GM19240 (cell line): ENCODE data around the gene PNPLA1.

Source experiments
- DNase-seq: peaks from one replicate; pipeline ENCODE4 v3.0.0; 2011; ENCODE audit warnings: low spot score; ENCODE audit not compliant: insufficient read length

Gene PNPLA1

DNA sequence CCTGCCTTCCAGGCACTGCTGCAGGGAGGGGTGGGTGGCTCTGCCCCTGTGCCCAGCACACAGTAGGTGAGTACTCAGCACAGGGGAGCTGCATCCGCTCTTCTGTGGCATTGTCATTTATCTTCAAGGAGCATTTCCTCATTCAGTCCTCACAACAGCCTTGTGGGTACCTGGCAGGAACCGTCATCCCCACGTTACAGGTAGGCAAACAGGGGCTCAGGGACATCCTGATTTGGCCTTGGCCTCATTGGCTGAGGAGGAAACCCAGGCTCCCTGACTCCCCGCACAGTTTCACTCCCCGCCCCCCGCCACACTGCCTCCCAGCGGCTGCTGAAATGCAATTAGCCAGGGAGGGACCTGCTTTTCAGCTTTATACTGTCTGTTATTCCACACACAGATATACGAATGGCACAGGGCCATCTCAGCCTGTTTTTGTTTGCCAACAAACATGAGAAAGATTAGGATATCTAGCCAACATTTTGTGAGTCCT is 24.2 kb upstream of the PNPLA1 start:
- DNase-seq: no peak

DNA sequence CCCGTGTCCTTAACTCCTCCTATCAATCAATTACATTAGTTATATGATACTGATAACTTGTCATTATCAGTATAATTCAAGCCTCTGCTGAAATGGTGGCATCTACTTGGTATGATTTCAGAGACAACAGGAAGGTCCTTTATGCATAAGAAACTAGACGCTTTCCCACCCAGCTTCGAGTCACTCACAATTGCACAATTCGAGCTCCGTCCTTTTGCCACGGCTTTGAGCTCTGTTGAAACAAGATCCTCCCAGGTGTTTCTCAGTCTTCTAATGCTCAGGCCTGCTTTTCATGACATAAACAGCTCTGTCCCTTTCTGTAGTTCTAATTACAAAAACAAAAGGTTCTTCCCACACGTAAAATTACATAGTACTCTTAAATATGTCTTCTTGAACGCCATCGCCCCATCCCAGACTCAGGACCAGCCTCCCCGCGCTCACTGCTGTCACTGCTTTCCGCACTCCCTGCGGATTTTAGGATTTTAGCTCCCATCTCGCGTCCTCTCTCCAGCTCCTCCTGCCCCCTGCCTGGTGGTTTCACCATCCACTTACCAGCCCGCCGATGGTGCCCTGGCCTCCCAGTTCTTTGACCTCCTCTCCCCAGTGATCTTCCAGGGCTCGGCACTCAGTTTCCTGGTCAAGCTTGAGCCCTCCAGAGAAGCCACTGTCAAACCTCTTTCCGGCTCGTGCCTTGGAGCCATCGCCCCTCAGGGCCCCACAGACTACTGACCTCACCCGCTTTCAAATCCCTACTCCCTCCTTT is 23.2 kb upstream of the PNPLA1 start:
- no peak for DNase-seq

DNA sequence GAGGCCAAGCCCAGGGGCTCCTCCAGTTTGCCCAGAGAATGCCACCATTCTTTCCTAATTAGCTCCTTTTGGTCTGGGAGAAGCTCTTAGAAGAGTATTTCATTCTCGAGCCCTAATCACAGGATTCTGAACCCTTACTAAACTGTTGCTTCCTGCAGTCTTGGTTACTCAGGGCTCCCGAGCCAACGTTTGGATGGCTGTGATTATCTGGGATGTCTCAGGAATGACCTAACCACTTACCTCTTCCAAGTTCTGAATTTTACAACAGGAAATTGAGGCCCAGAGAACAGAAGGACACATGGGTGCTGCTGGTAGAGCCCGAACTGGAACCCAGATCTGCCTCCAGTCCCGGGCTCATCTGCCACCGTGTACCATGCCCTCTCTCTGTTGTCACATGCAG is 22.2 kb upstream of the PNPLA1 start:
- DNase-seq: no peak

DNA sequence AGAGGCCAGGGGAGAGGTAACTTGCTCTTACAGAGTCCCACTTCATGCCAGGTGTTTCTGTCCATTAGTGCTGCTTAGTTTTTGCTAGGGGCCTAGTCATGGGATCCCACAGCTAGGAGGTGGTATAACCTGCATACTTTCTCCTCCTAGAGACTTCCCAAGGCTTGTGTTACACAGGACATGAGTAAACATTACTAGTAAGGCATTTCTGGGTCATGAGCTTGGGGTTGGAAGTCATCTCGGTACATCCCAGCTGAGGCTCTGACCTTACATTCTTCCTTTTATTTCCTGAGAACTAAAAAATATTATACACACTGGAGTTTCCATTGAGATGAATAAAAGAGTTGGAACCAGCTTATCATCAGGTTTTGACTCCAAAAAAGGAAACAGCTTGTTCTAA is 20.9 kb upstream of the PNPLA1 start:
- no peak for DNase-seq

DNA sequence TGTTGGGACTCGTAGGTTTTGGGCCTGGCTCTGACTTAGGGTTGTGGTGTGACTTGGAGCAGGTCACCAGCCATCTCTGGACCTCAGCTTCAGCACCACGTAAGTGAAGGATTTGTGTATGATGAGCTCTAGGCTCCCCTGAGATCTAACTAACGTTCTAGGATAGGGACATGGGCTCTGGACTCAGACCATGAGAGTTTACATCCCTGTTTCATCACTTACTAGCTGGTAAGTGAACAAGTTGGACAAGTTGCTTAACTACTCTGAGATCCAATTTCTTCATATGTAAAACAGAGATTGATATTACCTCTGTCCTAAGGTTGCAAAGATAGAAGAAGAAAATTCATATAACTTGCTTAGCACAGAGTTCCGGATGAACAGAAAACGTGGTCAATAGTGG is 20.3 kb upstream of the PNPLA1 start:
- DNase-seq: no peak

DNA sequence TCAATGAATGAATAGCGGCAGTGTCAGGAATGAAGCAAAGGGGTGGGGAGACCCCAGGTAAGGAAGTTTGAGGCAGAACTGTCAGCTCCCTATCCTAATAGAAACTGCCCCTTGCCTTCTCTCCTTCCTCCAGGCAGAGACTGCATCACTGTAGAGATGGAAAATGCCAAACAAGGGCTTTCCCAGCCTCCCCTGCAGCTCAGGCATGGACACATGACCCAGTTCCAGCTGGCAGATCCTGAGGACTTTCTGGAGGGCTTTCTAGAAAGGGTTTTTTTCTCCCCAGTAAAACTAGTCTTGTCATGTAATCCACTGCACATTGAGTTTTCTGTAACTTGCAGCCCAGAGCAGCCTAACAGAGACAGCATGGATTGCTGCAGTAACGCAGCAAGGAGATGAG is 17.9 kb upstream of the PNPLA1 start:
- no peak for DNase-seq

DNA sequence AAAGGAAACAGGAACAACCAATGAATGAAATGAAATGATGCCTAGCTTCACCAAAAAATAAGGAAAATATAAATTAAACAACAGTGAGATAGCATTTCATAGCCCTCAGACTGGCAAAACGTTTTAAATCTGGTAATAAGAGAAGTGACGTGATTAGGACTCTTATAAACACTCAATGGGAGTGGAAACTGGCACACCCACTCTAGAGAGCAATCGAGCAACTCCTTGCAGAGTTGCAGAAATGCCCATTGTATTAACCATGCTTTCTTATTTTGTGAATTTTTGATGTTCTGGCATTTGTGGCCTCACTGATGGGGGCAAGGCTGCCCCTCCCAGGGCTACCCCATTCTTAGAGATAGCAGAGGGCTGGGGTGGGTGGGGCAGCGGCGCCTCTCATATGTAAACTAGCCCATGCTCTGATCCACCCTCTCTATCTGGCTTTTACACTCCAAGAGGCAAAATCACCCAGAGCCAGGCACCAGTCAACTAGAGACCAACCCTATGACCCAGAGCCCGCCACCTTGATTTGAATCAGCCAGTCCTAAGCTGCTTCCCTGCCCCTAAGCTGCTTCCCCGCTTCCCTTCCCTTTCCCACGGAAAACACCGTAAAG is 6.4 kb upstream of the PNPLA1 start:
- no peak for DNase-seq

DNA sequence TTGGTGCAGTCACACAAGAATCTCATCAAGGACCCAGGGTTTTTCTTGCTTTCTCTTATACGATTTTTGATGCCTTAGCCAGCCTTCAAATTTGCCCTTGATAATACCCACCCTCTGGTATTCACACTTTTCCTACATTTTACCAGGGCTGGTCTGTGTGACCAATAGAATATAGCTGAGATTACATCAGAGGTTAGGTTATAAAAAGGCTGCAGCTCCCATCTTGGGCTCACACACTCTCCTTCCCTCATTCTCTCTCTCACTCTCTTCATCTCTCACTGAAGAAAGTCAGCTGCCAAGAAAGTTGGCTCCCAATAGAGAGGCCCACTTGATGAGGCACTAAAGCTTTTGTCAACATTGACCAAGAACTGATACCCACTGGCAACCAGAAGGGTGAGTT is 4.1 kb upstream of the PNPLA1 start:
- DNase-seq: no peak

DNA sequence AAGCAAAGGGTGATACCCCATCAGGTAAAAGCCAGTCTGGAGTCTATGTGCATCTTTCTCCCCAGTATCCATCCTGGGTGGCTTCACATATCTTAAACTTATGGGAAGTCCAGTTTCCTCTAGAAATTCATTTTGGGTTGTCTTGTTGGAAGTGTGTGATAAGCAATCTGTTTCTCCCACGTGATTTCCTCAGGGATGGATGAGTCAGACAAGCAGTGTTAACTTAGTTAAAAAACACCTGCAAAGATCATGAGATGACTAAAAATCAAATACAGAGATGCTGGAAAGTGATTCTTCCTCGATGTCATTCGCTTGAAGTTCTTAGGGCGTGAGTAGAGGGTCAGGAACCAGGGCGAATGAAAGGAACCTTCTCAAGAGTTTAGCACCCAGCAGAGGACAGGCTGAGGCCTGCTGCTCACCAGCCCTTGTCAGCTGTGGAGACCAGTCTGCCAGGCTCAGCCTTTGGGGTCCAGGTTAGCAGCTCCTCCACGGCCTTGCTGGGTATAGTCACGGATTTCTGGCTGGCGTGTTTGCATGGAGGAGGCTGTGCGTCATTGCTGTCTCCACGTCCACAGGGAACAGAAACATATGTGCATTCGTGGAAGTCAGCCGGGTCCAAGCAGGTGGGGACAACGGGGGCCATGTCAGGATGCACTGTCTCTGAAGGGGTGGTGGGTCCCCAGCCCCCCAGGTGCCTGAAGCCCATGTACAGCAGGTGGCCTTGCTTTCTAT is 2.8 kb upstream of the PNPLA1 start:
- no peak for DNase-seq

DNA sequence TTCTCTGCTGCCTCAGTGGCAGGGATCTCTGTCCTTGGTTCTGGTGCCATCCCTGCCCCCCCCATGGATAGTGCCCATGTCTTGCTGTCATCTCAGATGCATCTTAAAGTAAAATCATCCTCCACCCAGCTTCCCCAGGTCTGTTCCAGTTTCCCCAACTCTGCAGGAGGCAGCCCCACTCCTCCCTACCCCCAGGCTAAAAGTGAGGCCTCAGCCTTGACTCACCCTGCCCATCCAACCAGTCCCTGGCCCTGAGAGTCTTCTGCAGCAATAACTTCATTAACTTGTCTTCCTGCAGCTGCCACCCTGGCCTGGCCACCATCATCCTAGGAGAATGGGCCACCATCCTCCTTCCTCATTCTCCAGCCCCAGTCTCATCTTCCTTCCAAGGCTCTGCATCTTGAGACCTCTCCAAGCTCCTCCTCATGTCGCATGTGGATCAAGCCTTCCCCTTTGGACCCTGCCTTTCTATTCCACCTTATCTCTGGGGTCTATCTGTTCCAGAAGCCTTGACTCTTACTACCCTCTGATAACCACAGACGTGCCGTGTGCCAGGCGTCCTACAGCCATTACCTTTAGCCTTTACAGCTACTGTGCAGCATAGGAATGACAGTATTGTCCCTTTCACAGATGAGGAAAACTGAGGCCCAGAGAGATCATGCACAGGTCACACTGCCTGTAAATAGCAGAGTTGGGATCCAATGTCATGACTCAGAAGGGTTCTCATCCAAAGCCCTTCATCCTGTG is 2.0 kb upstream of the PNPLA1 start:
- no peak for DNase-seq

DNA sequence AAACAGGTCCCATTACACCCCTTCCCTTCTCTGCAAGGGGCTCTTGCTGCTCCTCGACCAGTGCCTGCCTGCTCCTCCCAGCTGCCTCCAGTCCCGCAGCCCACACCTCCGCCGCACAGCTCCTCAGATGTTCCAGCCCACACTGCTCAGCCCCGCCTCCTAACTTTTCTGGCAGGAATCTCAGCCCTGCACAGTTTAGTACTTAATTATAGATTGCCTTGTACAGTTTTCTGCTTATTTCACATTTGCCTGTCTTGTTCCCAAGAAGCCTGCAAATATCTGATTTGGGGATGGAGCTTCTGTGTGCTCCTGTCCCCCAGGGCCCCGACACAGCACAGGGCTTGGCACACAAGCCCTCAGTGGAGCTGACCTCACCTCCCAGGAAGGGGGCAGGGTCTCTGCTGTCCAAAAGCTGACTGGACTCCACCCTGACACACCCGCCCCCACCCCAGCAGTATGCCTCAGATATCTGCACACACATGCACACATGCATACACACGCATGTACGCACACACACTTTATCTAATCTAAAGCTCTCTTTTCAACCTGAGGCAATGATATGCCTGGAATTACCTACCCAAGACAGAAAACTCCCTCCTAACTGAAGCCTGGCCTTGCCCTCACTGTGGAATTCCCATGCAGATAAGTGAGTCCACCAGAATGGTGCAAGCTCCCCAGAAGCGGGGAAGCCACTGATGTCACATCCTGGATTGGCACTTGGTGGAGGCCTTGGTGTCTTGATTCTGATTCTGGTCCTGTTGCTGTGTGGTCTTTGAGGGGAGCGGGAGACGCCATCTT is 1.2 kb upstream of the PNPLA1 start:
- DNase-seq: no peak

DNA sequence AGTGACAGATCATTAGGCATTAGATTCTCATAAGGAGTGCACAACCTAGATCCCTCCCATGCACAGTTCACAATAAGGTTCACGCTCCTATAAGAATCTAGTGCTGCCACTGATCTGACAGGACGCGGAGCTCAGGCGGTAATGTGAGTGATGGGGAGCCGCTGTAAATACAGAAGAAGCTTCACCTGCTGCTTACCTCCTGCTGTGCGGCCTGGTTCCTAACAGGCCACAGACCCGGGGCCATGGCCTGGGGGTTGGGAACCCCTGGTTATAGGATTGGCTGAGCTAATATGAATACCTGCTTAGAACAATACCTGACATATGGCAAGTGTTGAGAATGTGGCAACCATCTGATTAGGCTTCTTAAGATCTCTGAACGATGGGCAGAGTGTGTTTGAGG is 2.4 kb downstream of the PNPLA1 start:
- no peak for DNase-seq

DNA sequence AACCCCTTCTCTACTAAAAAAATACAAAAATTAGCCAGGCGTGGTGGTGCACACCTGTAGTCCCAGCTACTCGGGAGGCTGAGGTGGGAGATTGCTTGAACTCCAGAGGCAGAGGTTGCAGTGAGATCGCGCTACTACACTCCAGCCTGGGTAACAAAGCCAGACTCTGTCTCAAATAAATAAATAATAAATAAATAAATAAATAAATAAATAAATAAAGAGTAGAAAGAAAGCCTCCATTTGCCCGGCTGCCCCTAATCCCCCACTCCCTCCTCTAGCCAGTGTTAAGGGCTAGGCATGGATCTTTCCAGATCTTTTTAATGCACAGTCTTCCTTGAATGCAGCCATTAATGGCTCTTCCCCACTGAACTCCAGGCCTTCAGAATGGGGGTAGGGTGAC is 3.2 kb downstream of the PNPLA1 start:
- no peak for DNase-seq

DNA sequence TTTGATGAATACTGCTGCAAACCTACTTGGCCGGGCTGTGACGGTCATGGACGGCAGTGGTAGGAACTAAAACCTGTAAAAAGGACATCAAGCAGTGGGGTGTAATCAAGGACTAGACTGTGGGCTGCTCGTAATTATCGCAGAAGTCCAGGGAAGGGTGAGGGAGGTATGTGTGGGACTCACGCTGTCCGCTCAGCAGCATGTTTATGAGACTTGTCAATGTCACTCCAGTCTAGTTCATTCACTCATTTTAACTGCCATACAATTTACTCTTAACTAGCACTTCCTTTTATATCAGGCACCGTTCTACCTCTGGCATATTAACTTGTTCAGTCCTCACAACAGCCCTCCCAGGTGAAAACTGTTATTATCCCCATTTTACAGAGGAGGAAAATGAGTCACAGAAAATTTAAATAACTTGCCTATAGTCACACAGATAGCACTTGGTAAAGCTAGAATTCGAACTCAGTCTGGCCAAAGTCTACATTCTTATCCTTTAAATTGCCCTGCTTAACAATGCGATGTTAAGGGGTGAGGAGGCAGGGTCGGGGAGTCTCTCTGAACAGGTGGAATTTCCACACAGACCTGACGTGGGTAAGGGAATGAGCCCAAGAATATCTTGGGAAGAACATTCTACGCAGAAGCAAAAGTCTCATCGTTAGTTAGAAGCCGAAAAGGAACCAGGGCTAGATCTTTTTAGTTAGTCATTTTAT is 4.1 kb downstream of the PNPLA1 start:
- DNase-seq: no peak

DNA sequence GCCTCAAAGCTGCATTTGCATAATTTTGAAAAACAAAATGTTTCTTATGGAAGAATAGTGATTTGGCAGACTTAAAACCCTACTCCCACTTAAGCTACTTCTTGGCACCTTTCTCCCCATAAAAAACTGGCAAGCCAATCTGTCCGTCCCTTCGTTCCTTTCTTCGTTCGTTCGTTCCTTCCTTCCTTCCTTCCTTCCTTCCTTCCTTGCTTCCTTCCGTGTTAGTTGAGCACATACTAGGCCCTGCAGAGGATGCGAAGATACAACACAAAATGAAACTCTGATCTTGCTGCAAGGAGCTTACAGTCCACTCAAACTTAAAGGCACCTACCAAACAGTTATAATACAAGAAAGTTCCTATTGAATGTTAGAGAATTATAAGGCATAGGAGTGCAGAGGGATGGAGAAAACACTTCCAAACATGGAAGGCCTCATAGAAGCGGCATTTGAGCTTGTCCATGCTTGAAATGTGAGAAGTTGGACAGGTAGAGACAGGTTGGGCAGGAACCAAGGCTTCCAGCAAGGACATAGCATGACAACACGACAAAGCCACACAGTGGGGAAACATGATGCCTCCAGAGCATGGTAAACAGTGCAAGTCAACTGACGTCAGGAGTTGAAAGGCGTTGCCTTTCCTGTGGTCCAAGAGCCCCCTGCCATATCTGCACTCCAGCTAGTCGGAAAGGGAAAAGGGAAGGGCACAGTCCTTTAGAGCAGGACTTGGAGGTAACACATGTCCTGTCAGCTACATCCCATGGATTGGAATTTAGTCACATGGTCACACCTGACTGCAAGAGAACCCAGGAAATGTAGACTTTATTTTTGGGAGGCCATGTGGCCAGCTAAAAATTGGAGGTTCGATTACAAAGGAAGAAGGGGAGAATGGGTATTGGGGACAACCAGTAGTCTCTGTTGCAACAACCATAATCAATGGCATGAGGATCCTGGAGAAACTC is 7.0 kb downstream of the PNPLA1 start:
- DNase-seq: no peak

DNA sequence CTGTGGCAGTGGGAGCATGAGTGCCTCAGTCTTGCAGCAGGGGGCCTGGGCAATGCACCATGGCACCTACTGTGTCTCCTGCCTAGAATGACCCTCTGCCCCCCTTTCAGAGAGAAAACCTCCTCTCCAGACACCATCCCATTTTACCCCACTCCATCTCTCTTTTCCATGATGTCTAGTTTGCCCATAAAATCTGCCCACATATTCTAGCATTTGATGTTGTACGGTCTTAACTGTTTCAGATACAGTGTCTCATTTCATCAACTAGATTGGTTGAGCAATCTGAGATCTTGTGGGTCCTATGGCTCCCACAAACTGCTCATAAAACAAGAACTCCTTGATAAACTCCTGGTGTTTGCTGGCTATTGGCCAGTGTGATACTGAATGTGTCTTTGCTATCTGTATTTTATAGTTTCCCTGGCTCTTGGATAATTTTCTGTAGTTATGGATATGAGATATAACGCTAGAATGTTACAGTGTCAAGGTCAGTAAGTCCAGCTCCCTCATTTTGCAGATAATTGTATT is 8.1 kb downstream of the PNPLA1 start:
- DNase-seq: no peak

DNA sequence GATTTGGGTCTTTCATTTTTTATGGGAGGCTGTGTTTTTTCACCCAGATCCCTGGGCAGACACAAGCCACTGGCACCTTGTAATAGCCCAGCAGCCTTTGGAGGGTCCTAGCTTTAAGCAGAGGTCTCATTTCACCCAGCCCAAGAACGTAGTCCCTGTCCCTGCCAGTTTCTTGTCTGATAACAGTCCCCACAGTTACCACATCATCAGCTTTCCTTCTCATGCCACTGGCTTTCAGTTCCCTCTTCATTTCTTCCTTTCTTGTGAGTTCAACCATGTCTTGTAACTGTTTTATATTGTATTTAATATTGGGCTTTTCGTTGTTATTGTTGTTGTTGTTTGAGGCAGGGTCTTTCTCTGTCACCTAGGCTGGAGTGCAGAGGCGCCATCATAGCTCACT is 10.6 kb downstream of the PNPLA1 start:
- no peak for DNase-seq

DNA sequence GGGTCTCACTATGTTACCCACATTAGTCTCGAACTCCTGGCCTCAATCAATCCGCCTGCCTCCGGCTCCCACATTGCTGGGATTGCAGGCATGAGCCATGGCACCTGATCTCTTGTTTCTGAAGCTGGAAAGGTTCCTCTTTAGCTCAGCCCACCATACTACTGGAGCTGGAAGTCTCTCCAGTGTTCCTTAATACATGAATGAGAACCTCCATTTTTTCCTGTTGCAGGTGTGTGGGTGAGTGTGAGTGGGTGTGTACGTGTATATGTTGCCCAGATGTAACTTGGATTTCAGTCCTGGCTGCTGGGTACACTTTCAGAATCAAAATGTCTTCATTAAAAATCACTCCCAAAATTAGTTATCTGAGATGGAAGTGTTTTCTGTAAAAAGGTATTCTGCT is 11.1 kb downstream of the PNPLA1 start:
- no peak for DNase-seq

DNA sequence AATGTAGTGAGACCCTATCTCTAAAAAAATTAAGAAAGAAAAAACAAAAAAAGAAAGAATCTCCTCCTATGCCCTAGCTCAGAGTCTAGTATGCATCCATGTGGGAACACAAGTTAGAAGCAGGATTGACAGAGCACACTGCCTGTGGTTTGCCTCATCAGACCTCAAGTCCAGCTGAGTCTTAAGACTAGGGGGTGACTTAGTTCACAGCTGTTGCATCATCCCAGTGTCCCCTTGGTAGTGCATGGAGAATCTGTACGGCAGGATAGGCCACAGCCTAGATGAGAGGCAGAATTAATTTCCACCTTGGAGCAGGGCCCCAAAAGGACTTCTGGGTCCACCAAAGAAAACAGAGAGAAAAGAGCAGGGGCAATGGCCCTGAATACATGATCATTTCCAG is 13.7 kb downstream of the PNPLA1 start:
- no peak for DNase-seq
